GM18505 (cell line): ENCODE data around the gene SLC27A2.

Experiments used
- ATAC-seq: cut with Tn5 transposase; IDR thresholded peaks from one replicate; pipeline ENCODE4 v1.9.1; 2021; ENCODE audit not compliant: unreplicated experiment
- POLR2A ChIP-seq: IDR thresholded peaks from 4 replicates; pipeline ENCODE4 v1.6.1; 2011; ENCODE audit warnings: borderline replicate concordance; ENCODE audit not compliant: insufficient read depth, insufficient read length; ENCODE audit errors: extremely low read depth

SLC27A2 gene

GRCh38 chr15:50261981-50262380, 80.0 kb downstream of the SLC27A2 start:
- TF ChIP-seq POLR2A, result no peak
- no peak for ATAC-seq

GRCh38 chr15:50262533-50262932, 80.5 kb downstream of the SLC27A2 start:
- no peak for ATAC-seq
- TF ChIP-seq POLR2A, result no peak

DNA sequence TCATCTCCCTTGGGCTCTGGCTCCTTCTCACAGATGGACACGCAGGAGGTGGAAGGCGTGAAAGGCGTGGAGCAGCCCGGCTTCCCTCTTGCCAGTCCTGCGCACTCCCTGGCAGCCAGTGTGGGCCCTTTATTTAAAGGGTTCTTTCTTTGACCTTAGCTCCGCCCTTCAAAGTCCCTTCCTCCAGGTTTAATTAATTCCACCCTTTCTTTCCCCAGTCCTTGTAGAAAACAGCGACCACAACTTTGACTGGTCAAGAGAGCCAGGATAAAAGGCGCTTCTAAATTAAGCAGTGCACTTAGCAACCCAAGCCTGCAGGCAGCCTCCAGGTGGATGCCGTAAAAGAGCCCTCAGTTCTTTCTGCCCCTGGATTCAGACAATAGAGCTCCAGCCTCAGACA, 83.6 kb downstream of the SLC27A2 start, which contains the start of gene HDC:
HDC (minus strand) TSS at position 107 of the 400 bp plus-strand sequence; CDS start at position 4, 103 bp downstream.
- no peak for TF ChIP-seq POLR2A
- no peak for ATAC-seq

GRCh38 chr15:50267577-50267976, 85.6 kb downstream of the SLC27A2 start:
- ATAC-seq, result no peak
- TF ChIP-seq POLR2A, result no peak

GRCh38 chr15:50275091-50275490, 93.1 kb downstream of the SLC27A2 start:
- TF ChIP-seq POLR2A, result no peak
- no peak for ATAC-seq

- ATAC-seq, result no peak
- no peak for TF ChIP-seq POLR2A
These were observed 93.9 kb downstream of the SLC27A2 start for GRCh38 chr15:50275908-50276307.

DNA sequence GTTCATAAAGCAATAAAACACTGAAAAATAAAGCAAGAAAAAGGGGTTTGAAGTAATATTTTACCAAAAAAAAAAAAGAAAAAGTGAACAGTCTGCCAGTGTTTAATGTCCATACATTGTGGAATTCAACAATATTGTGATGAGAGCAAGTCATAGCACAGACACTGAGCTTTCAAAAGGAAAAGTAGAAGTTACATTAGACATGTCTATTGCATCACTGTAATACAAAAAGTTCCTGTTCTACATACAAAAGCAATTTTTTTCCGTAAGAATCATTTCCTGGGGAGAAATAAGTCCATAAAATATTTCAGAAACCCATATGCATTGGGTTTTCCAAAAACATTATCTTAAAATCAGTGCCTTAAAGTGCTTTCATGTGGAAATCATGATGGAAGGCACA, 95.4 kb downstream of the SLC27A2 start:
- TF ChIP-seq POLR2A, result no peak
- no peak for ATAC-seq

DNA sequence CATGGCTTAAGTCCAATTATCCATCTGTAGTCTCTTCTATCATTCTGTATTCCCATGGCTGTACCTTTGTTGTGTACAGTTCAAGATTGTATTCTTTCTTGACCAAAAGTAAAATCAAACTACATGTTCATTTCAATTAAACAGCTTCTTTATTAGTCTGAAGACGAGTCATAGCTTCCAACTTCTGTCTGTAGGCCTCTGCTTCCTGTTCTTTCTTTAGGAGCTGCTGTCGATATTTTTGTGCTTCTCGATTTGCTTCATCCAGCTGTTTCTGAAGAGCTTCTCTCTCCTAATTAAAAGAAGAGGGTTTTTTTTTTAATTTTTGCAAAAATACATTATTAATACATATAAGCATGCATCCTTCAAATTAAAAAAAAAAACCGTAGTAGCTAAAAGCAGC, 96.5 kb downstream of the SLC27A2 start:
- no peak for ATAC-seq
- no peak for TF ChIP-seq POLR2A

GRCh38 chr15:50280271-50280670, 98.3 kb downstream of the SLC27A2 start:
- TF ChIP-seq POLR2A, result no peak
- ATAC-seq, result no peak

DNA sequence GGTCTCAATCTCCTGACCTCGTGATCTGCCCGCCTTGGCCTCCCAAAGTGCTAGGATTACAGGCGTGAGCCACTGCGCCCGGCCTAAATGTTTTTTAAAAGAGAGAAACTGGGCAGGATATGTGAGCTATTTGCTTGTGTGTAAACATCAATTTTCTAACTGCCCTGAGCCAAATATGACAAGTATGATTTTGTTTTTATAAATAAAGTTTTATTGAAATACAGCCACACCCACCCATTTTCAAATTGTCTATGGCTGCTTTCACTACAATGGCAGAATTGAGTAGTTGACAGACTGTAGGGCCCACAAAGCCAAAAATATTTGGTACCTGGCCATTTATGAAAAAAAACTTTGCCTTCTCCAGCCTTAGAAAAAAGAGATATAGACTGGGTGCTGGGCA, 99.4 kb downstream of the SLC27A2 start:
- no peak for TF ChIP-seq POLR2A
- no peak for ATAC-seq
